ENCODE results near the gene CLDN18.

DNA sequence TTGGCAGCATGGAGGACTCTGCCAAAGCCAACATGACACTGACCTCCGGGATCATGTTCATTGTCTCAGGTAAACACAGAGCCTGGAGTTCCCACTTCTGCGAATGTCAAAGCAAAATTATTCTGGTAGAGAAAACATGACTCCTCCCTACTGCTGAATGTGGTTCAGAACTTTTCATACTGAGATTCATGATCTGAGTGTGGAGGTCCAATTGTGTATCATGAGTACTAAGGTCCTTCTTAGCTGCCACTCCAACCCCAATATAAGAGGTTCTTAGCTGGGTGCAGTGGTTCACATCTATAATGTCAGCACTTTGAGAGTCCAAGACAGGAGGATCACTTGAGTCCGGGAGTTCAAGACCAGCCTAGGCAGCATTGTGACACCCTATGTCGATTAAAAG is 13.8 kb downstream of the CLDN18 start:
- TF ChIP-seq, protein P1, sequence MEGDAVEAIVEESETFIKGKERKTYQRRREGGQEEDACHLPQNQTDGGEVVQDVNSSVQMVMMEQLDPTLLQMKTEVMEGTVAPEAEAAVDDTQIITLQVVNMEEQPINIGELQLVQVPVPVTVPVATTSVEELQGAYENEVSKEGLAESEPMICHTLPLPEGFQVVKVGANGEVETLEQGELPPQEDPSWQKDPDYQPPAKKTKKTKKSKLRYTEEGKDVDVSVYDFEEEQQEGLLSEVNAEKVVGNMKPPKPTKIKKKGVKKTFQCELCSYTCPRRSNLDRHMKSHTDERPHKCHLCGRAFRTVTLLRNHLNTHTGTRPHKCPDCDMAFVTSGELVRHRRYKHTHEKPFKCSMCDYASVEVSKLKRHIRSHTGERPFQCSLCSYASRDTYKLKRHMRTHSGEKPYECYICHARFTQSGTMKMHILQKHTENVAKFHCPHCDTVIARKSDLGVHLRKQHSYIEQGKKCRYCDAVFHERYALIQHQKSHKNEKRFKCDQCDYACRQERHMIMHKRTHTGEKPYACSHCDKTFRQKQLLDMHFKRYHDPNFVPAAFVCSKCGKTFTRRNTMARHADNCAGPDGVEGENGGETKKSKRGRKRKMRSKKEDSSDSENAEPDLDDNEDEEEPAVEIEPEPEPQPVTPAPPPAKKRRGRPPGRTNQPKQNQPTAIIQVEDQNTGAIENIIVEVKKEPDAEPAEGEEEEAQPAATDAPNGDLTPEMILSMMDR (IDR thresholded peaks at IDR 0.05): no peak
- TF ChIP-seq POLR2A (IDR thresholded peaks at IDR 0.05): no peak
- no peak for TF ChIP-seq EP300 (IDR thresholded peaks at IDR 0.05)

All from sigmoid colon (tissue), 4 donors.